Memory B cell (primary cell): ENCODE results near the gene LY86.
"Not testable (repeated sequence)": the region's sequence is repeated elsewhere in the genome, so short reads cannot be mapped to it uniquely, and the experiment has no call there.

Experiments
- ATAC-seq: fragments of 150-1000 bp; cut with Tn5 transposase; 2 replicates; pipeline ENCODE4 v1.10.0; 2021; ENCODE audit warnings: low read depth, mild to moderate bottlenecking, moderate library complexity
- DNase-seq, 2 donors: peaks; one replicate each; pipeline ENCODE4 v3.0.0; 2022; ENCODE audit warnings: low spot score in 2 of 2
- H3K27ac Mint-ChIP-seq: one replicate; pipeline ENCODE4 v1.8.0; 2022; ENCODE audit warnings: mild to moderate bottlenecking, moderate library complexity, mixed read lengths
- H3K27me3 Mint-ChIP-seq: one replicate; pipeline ENCODE4 v1.8.0; 2022; ENCODE audit warnings: mixed read lengths
- H3K36me3 Mint-ChIP-seq: one replicate; pipeline ENCODE4 v1.8.0; 2022; ENCODE audit warnings: mild to moderate bottlenecking, mixed read lengths
- H3K4me1 Mint-ChIP-seq: one replicate; pipeline ENCODE4 v1.8.0; 2022; ENCODE audit warnings: mixed read lengths
- H3K4me3 Mint-ChIP-seq: one replicate; pipeline ENCODE4 v1.8.0; 2022; ENCODE audit warnings: mild to moderate bottlenecking, moderate library complexity, mixed read lengths
- H3K9me3 Mint-ChIP-seq: one replicate; pipeline ENCODE4 v1.8.0; 2022; ENCODE audit warnings: mixed read lengths

The LY86 gene

DNA sequence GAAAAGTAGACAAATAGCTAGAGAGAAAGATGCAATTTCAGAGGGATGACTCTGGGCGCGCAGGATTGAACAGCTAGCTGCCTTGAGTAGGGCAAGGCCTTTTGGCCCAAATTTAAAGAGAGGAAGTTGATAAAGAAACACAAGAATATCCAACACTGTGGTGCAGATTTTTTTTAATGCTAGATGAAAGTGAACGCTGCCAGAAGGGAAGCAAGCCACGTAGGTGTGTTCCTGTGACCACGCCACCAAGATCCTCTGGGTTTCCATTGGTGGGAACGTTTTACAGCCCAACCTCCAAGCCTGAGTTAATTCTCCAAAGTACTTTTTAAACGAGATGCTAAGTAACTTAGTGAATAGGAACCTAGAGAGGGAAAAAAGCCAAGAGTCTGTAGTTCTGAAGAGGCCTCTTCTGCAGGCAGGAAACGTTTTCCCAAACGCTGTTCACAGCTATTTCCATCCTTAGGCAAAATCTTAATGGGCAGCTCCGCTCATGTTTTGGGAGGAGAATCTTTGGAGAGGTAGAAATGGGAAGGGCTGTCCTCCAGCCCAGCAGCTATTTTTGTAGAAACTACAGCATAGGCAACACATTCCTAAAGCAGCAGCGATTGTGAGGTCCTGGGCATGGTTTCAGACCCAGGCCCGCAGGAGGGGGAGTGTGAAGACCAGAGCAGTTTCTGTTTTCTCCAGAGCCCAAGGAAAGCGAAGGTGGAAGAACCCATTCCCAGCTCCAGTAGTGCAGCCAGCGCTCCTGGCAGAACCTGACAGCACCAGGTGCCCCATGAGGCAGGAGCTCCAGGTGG lies 8.2 kb downstream of the LY86 start:
- peak overlapping the region; percentile 50 for H3K27ac Mint-ChIP-seq
- H3K27me3 Mint-ChIP-seq = no peaks in the 10 kb centered on the region
- DNase-seq (no peak), ATAC-seq (no peak)
- peaks cover 1% of the 10 kb centered on the region for H3K9me3 Mint-ChIP-seq
- peak overlapping the region; percentile 14 for H3K4me3 Mint-ChIP-seq
- H3K4me1 Mint-ChIP-seq = peaks cover 71% of the 10 kb centered on the region
- peaks cover 39% of the 10 kb centered on the region for H3K36me3 Mint-ChIP-seq

- DNase-seq = no peak
- Mint-ChIP-seq H3K4me3 (no peak overlapping the region), H3K9me3 (peaks cover 1% of the 10 kb centered on the region), H3K4me1 (peaks cover 62% of the 10 kb centered on the region), H3K27ac (no peak overlapping the region), H3K36me3 (peaks cover 44% of the 10 kb centered on the region), H3K27me3 (no peaks in the 10 kb centered on the region)
- no peak for ATAC-seq
Observed at GRCh38 chr6:6597682-6598081, 9.2 kb downstream of the LY86 start.

DNA sequence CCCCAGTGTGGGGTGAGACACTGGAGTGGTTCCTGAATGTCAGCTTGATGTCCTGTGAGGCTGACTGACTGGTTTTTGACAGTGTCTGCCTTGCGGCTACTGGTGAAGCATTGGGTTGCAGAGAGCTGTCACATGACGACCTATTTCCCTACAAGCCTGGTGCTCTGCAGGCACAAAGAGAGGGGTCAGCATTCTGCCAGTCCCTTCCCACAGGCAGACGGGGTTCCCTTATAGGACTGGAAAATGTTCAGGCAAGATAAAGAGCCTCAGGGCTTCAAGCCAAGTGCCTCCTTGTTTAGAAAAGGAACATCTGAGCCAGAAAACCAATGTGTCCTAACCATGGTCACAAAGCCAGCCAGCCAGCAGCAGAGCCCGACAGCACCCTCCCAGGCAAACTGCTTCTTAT lies 11.0 kb downstream of the LY86 start:
- no peak overlapping the region for H3K27ac Mint-ChIP-seq
- peaks cover 46% of the 10 kb centered on the region for H3K4me1 Mint-ChIP-seq
- H3K36me3 Mint-ChIP-seq = peaks cover 46% of the 10 kb centered on the region
- peaks cover 1% of the 10 kb centered on the region for H3K9me3 Mint-ChIP-seq
- DNase-seq (no peak), ATAC-seq (no peak)
- no peaks in the 10 kb centered on the region for H3K27me3 Mint-ChIP-seq
- no peak overlapping the region for H3K4me3 Mint-ChIP-seq

DNA sequence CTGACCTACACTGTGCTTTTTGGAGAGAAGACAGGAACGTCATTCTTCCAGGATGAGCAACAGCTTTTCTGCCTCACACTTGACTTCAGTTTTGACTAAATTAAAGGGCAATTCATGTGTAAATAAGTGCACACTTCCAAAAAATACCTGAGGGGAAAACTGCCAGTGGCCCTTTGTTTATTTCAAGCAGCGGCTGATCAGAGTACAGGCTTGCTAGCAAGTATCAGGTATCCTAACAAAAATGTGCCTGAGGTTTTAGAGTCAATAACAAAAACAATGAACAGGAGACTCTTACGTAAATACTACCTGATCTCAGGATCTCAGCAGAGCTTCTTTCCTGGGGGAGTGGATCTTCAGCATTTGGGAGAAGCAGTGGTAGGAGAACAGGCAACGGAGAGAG lies 12.4 kb downstream of the LY86 start:
- Mint-ChIP-seq H3K27me3 (no peaks in the 10 kb centered on the region), H3K27ac (peak overlapping the region; percentile 58), H3K4me3 (no peak overlapping the region), H3K9me3 (no peaks in the 10 kb centered on the region), H3K4me1 (peaks cover 33% of the 10 kb centered on the region), H3K36me3 (peaks cover 44% of the 10 kb centered on the region)
- DNase-seq = no peak
- no peak for ATAC-seq

DNA sequence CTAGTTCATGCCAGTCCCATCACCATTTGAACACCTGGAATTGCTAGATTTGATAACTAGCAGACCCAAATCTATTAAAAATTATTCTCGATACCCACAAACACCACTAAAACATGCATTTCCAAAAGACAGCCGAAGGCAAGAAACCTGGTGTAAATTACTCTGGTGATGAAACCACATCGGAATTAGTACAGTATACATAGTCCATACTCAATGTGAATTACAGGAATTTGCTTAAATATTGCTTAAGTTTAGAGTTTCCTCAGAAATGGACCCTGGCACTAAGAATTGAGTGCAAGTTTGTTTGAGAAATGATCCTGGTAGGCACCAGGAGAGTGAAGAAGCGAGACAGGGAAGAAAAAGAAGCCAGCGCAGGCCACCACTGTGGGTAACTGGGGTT lies 13.7 kb downstream of the LY86 start:
- H3K27ac Mint-ChIP-seq = no peak overlapping the region
- H3K36me3 Mint-ChIP-seq = peaks cover 43% of the 10 kb centered on the region
- no peaks in the 10 kb centered on the region for H3K9me3 Mint-ChIP-seq
- H3K4me1 Mint-ChIP-seq = peaks cover 23% of the 10 kb centered on the region
- no peak overlapping the region for H3K4me3 Mint-ChIP-seq
- ATAC-seq (no peak), DNase-seq (no peak)
- no peaks in the 10 kb centered on the region for H3K27me3 Mint-ChIP-seq

- DNase-seq (no peak), ATAC-seq (no peak)
- Mint-ChIP-seq H3K27me3 (no peaks in the 10 kb centered on the region), H3K4me1 (peaks cover 23% of the 10 kb centered on the region), H3K4me3 (no peak overlapping the region), H3K9me3 (no peaks in the 10 kb centered on the region), H3K36me3 (peaks cover 43% of the 10 kb centered on the region), H3K27ac (no peak overlapping the region)
Observed at GRCh38 chr6:6603317-6603716, 14.8 kb downstream of the LY86 start.

DNA sequence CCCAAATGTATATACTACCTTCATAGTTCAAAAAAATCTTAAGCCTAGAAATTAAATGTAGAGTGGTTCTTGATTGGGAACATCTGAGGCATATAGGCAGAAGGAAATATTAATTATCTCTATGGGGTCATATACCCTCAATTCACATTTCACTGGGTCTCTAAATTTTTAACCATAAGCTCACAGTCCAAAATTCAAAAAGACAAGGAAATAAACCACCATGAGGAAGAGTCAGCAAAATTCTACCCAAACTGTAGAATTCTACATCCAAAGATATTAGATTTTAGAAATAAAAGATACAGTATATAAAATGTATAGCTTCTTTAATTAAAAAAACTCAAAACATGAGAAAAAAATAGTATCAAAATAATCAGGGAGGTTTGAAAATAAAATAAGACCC lies 15.5 kb downstream of the LY86 start:
- ATAC-seq (no peak), DNase-seq (no peak)
- Mint-ChIP-seq H3K36me3 (peaks cover 36% of the 10 kb centered on the region), H3K4me3 (no peak overlapping the region), H3K27ac (no peak overlapping the region), H3K9me3 (no peaks in the 10 kb centered on the region), H3K4me1 (peaks cover 19% of the 10 kb centered on the region), H3K27me3 (no peaks in the 10 kb centered on the region)

GRCh38 chr6:6604566-6604965 lies 16.0 kb downstream of the LY86 start:
- Mint-ChIP-seq H3K9me3 (no peaks in the 10 kb centered on the region), H3K27me3 (no peaks in the 10 kb centered on the region), H3K36me3 (peaks cover 36% of the 10 kb centered on the region), H3K27ac (no peak overlapping the region), H3K4me1 (peaks cover 20% of the 10 kb centered on the region), H3K4me3 (no peak overlapping the region)
- ATAC-seq = no peak
- DNase-seq = no peak

GRCh38 chr6:6605873-6606272 lies 17.4 kb downstream of the LY86 start:
- Mint-ChIP-seq H3K27ac (no peak overlapping the region), H3K36me3 (peaks cover 27% of the 10 kb centered on the region), H3K4me1 (peaks cover 23% of the 10 kb centered on the region), H3K27me3 (no peaks in the 10 kb centered on the region), H3K4me3 (no peak overlapping the region), H3K9me3 (no peaks in the 10 kb centered on the region)
- ATAC-seq (no peak), DNase-seq (no peak)

DNA sequence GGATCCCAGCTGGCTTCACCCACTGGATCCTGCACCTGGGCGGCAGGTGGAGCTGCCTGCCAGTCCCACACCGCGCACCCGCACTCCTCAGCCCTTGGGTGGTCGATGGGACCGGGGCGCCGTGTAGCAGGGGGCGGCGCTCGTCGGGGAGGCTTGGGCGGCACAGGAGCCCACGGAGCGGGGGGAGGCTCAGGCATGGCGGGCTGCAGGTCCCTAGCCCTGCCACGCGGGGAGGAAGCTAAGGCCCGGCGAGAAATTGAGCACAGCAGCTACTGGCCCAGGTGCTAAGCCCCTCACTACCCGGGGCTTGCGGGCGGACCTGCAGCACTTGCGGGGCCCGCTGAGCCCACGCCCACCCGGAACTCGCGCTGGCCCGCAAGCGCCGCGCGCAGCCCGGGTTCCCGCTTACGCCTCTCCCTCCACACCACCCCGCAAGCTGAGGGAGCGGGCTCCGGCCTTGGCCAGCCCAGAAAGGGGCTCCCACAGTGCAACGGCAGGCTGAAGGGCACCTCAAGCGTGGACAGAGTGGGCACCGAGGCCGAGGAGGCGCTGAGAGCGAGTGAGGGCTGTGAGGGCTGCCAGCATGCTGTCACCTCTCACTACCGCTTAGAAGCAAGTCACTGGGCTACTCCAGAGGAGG lies 18.0 kb downstream of the LY86 start:
- not testable (repeated sequence) for H3K9me3 Mint-ChIP-seq, H3K27me3 Mint-ChIP-seq, DNase-seq, H3K27ac Mint-ChIP-seq, ATAC-seq, H3K4me3 Mint-ChIP-seq
- H3K36me3 Mint-ChIP-seq = peaks cover 22% of the 10 kb centered on the region
- peaks cover 24% of the 10 kb centered on the region for H3K4me1 Mint-ChIP-seq

- Mint-ChIP-seq H3K9me3 (no peaks in the 10 kb centered on the region), H3K4me1 (peaks cover 40% of the 10 kb centered on the region), H3K27me3 (no peaks in the 10 kb centered on the region), H3K36me3 (peaks cover 13% of the 10 kb centered on the region), H3K27ac (peak overlapping the region; percentile 91), H3K4me3 (peak overlapping the region; percentile 14)
- ATAC-seq (no peak), DNase-seq (no peak)
Observed at GRCh38 chr6:6609450-6609849, 20.9 kb downstream of the LY86 start.

DNA sequence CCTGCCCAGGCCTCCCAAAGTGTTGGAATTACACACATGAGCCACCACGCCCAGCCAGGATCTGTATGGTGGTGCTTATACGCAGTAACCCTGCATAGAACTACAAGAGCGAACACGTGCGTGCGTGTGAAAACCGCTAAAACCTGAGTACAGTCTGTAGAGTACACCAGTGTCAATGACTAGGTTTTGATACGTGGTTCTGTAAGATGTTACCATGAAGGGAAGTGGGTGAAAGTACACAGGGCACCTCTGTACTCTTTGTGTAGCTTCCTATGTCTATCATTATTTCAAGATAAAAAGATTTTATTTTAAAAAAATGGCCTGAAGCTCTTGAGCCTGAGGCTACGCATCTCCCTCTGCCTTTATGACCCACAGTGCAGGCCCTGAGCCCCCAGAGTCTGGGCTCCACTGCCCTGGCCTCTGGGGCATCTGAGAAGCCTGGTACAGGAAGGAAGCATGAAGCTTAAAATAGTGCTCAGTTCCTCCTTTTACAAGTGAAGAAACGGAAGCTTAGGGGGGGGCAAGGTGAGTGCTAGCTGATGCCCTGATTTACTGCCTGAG lies 21.6 kb downstream of the LY86 start:
- Mint-ChIP-seq H3K27me3 (no peaks in the 10 kb centered on the region), H3K27ac (peak overlapping the region; percentile 91), H3K4me3 (peak overlapping the region; percentile 74), H3K36me3 (peaks cover 12% of the 10 kb centered on the region), H3K4me1 (peaks cover 45% of the 10 kb centered on the region), H3K9me3 (no peaks in the 10 kb centered on the region)
- DNase-seq (peak; percentile 51 to 57), ATAC-seq (peak; percentile 92)

DNA sequence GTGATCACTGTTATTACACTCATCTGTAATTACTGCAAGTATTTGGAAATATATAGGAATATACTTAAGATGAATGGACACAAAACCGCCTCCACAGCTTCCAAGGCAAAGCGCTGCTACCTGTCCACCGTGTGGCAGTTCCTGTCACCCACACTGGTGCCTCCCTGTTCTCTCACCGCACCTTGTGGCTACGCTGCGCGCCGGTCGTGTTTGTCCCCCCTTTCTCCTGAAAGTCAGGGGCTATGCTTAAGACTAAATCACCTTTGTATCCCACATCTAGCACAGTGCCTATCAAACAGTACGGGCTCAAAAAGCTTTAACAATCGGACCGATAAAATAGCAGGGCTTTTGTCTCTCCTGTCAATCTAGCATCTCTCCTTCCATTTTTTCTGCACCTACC lies 23.0 kb downstream of the LY86 start:
- Mint-ChIP-seq H3K4me3 (peak overlapping the region; percentile 17), H3K27me3 (no peaks in the 10 kb centered on the region), H3K36me3 (peaks cover 9% of the 10 kb centered on the region), H3K9me3 (no peaks in the 10 kb centered on the region), H3K4me1 (peaks cover 49% of the 10 kb centered on the region), H3K27ac (peak overlapping the region; percentile 91)
- DNase-seq (no peak), ATAC-seq (no peak)

DNA sequence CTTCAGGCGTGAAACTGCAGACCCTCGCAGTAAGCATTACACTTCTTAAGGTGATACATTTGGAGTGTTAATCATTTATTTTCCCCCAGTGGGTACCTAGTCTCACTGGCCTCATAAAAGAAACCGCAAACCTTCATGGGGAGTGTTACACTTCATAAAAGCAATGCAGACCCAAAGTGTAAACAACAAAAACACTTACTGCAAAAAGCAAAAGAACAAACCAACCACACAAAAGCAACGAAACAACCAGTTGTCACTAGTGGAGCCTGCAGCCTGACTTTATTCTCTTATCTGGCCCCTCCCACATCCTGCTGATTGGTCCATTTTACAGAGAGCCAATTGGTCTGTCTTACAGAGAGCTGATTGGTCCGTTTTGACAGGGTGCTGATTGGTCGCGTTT lies 23.8 kb downstream of the LY86 start:
- Mint-ChIP-seq H3K4me1 (peaks cover 54% of the 10 kb centered on the region), H3K9me3 (no peaks in the 10 kb centered on the region), H3K36me3 (peaks cover 7% of the 10 kb centered on the region), H3K4me3 (no peak overlapping the region), H3K27me3 (no peaks in the 10 kb centered on the region), H3K27ac (no peak overlapping the region)
- DNase-seq (no peak), ATAC-seq (no peak)
